B cell (primary cell): ENCODE results near the gene DRAXIN. TPM values are rescaled to one million over a fixed set of nuclear protein-coding genes. Genes with fewer than 3 reads are reported as not detected.

Source experiments
- ATAC-seq: fragments of 200-7000 bp; cut with Tn5 transposase; one replicate; pipeline ENCODE4 v1.10.0; 2021; ENCODE audit warnings: low read depth, mild to moderate bottlenecking, moderate number of reproducible peaks, moderate library complexity
- CTCF ChIA-PET: fragments of 350-600 bp; sonication (Branson Sonifier 250); formaldehyde crosslinking; loops from one replicate; lab custom pipeline; 2021; ENCODE audit warnings: antibody characterized with exemption, inconsistent platforms; lab: Charles Lee
- POLR2A ChIA-PET: fragments of 350-600 bp; sonication (Branson Sonifier 250); formaldehyde crosslinking; loops from one replicate; lab custom pipeline; 2021; ENCODE audit warnings: antibody characterized with exemption; lab: Charles Lee
- DNase-seq: peaks from one replicate; pipeline ENCODE4 v3.0.0; 2013
- H2AFZ ChIP-seq: 2 replicates; pipeline ENCODE4 v1.6.1; 2012; ENCODE audit warnings: mild to moderate bottlenecking, low read depth, low read length; ENCODE audit not compliant: insufficient read depth, poor library complexity, severe bottlenecking
- H3K27ac ChIP-seq, 2 donors: 1 replicate in 1 of 2; 2 replicates in 1 of 2; pipeline ENCODE4 v1.5.1; 2012 to 2013; ENCODE audit warnings: low read length in 2 of 2, mild to moderate bottlenecking in 2 of 2, moderate library complexity in 1 of 2
- H3K27me3 ChIP-seq, 4 experiments: fragments of 200-600 bp in 1 of 4; sonication (generic) in 1 of 4; replicated peaks in 1 of 4; 1 replicate in 2 of 4; 2 replicates in 2 of 4; pipeline versions ENCODE4 v1.6.1 to v1.7.0; 2013 to 2016; ENCODE audit warnings: low read length in 3 of 4, mild to moderate bottlenecking in 2 of 4, mixed read lengths in 1 of 4, moderate library complexity in 1 of 4; ENCODE audit not compliant: insufficient read depth in 4 of 4, control insufficient read depth in 3 of 4; ENCODE audit errors: control extremely low read depth in 1 of 4
- H3K36me3 ChIP-seq, 2 experiments: replicated peaks in 1 of 2; 1 replicate in 1 of 2; 2 replicates in 1 of 2; pipeline versions ENCODE4 v1.6.1 to v1.7.1; 2013; ENCODE audit warnings: low read length in 1 of 2; ENCODE audit not compliant: insufficient read depth in 2 of 2, control insufficient read depth in 1 of 2; ENCODE audit errors: control extremely low read depth in 1 of 2, extremely low read depth in 1 of 2
- H3K4me1 ChIP-seq, 2 donors: fragments of 200-600 bp in 1 of 2; sonication (generic) in 1 of 2; 1 replicate in 1 of 2; 2 replicates in 1 of 2; pipeline versions ENCODE4 v1.5.1 to v1.6.1; 2013 to 2017; ENCODE audit warnings: low read length in 2 of 2; ENCODE audit not compliant: control insufficient read depth in 2 of 2, insufficient read depth in 2 of 2
- H3K4me2 ChIP-seq: replicated peaks from 2 replicates; pipeline ENCODE3; 2012; ENCODE audit warnings: mild to moderate bottlenecking, low read depth, low read length; ENCODE audit not compliant: poor library complexity, severe bottlenecking
- H3K4me3 ChIP-seq, 5 experiments: fragments of 200-600 bp in 1 of 5; sonication (generic) in 1 of 5; 1 replicate in 3 of 5; 2 replicates in 2 of 5; pipeline versions ENCODE4 v1.5.1 to v1.7.0; 2011 to 2016; ENCODE audit warnings: low read length in 4 of 5, mild to moderate bottlenecking in 4 of 5, low read depth in 2 of 5, control low read depth in 1 of 5, moderate library complexity in 1 of 5; ENCODE audit not compliant: insufficient read depth in 1 of 5; ENCODE audit errors: control extremely low read depth in 1 of 5, extremely low read depth in 1 of 5
- H3K79me2 ChIP-seq: fragments of 200-600 bp; sonication (generic); one replicate; pipeline ENCODE4 v1.6.0; 2016; ENCODE audit warnings: low read length; ENCODE audit not compliant: control insufficient read depth, insufficient read depth
- H3K9ac ChIP-seq: fragments of 200-600 bp; sonication (generic); 2 replicates; pipeline ENCODE4 v1.6.1; 2017; ENCODE audit warnings: mild to moderate bottlenecking, low read length, moderate library complexity
- H3K9me3 ChIP-seq, 3 donors: one replicate each; pipeline versions ENCODE4 v1.6.1 to v1.7.1; 2013; ENCODE audit warnings: low read length in 2 of 3; ENCODE audit not compliant: control insufficient read depth in 2 of 3, insufficient read depth in 1 of 3; ENCODE audit errors: control extremely low read depth in 1 of 3
- H4K20me1 ChIP-seq: 2 replicates; pipeline ENCODE4 v1.6.0; 2012; ENCODE audit warnings: mild to moderate bottlenecking, low read length; ENCODE audit not compliant: insufficient read depth, control insufficient read depth, poor library complexity, severe bottlenecking
- H3K27ac Mint-ChIP-seq: one replicate; pipeline ENCODE4 v1.8.0; 2021; ENCODE audit warnings: mixed read lengths
- H3K27me3 Mint-ChIP-seq: one replicate; pipeline ENCODE4 v1.8.0; 2021; ENCODE audit warnings: mixed read lengths
- H3K4me1 Mint-ChIP-seq: one replicate; pipeline ENCODE4 v1.8.0; 2021; ENCODE audit warnings: mixed read lengths
- H3K4me3 Mint-ChIP-seq: one replicate; pipeline ENCODE4 v1.8.0; 2021; ENCODE audit warnings: mixed read lengths
- H3K9me3 Mint-ChIP-seq: one replicate; pipeline ENCODE4 v1.8.0; 2022; ENCODE audit warnings: mixed read lengths; ENCODE audit not compliant: insufficient read depth
- EZH2 ChIP-seq: IDR thresholded peaks from 2 replicates; pipeline ENCODE4 v1.6.1; 2012; ENCODE audit warnings: borderline replicate concordance, low read depth, mild to moderate bottlenecking, moderate library complexity, low read length; ENCODE audit not compliant: insufficient read depth, poor library complexity, severe bottlenecking
- WGBS: methylation state at CpG from one replicate; pipeline ENCODE4 v1.1.5; 2013; ENCODE audit warnings: missing lambda C conversion rate; ENCODE audit not compliant: insufficient coverage; 5-methylcytosine and 5-hydroxymethylcytosine counted together
- intact Hi-C: fragments of 100-400 bp; cut with micrococcal nuclease; formaldehyde crosslinking; loops from one replicate; pipeline ENCODE4 v1.10.0; 2022
- polyA plus RNA-seq: library from polyadenylated mRNA; depleted of rRNA; stranded (reverse); fragments of >200 nt; gene quantifications from 2 replicates; pipeline ENCODE4 v1.2.3, GENCODE V29; 2012
- total RNA-seq, 2 donors: library from RNA; stranded (reverse); fragments of 120-200 nt in 1 of 2; gene quantifications; 1 replicate in 1 of 2; 2 replicates in 1 of 2; pipeline versions ENCODE4 v1.2.3 to v1.2.4, GENCODE V29; 2013 to 2022
- TF ChIP-seq, protein P1 (sequence below): fragments of 200-600 bp; IDR thresholded peaks from one replicate; pipeline ENCODE4 v1.8.0; 2022; ENCODE audit warnings: antibody characterized with exemption, mild to moderate bottlenecking

The DRAXIN gene
- total and polyA plus RNA-seq, 2 donors (not counting 1 experiment from before 2014, with no cell fraction given), result 0.21 to 0.30 TPM

DNA sequence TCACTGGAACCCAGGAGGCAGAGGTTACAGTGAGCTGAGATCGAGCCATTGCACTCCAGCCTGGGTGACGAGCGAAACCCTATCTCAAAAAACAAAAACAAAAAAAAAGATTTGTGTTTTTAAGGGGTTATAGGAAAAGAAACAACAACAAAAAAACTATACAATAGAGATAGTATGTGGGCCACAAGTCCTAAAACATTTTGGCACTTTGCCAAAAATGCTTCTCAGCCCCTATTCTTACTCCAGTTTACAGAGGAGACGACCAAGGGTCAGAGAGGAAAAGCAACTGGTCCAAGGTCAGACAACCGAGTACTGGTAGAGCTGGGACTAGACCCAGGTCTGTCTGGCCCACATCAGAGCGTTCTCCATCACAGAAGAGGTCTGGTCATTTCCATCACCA, 33.9 kb upstream of the DRAXIN start:
- Histone ChIP-seq H3K36me3 (peaks cover 0 to 21% of the 10 kb centered on the region in 2 experiments), H3K9me3 (no peaks in the 10 kb centered on the region), H3K4me1 (peaks cover 8 to 16% of the 10 kb centered on the region in 2 donors), H3K79me2 (no peaks in the 10 kb centered on the region), H3K27me3 (no peaks in the 10 kb centered on the region), H3K4me3 (no peak overlapping the region), H3K27ac (no peak overlapping the region), H4K20me1 (peaks cover 11% of the 10 kb centered on the region), H3K9ac (no peak overlapping the region), H3K4me2 (no peak overlapping the region), H2AFZ (no peak overlapping the region)
- DNase-seq (no peak), ATAC-seq (no peak)
- CTCF ChIA-PET, result interaction anchor here (2.2 to 18.9 kb wide), 2 partner anchors 14 to 65 kb away, joined by 13 to 231 read pairs; no protein-coding TSS in a partner anchor
- Mint-ChIP-seq H3K27me3 (no peaks in the 10 kb centered on the region), H3K4me3 (no peak overlapping the region), H3K9me3 (no peaks in the 10 kb centered on the region), H3K4me1 (peaks cover 10% of the 10 kb centered on the region), H3K27ac (no peak overlapping the region)
- no peak for TF ChIP-seq EZH2
- TF ChIP-seq, protein P1, sequence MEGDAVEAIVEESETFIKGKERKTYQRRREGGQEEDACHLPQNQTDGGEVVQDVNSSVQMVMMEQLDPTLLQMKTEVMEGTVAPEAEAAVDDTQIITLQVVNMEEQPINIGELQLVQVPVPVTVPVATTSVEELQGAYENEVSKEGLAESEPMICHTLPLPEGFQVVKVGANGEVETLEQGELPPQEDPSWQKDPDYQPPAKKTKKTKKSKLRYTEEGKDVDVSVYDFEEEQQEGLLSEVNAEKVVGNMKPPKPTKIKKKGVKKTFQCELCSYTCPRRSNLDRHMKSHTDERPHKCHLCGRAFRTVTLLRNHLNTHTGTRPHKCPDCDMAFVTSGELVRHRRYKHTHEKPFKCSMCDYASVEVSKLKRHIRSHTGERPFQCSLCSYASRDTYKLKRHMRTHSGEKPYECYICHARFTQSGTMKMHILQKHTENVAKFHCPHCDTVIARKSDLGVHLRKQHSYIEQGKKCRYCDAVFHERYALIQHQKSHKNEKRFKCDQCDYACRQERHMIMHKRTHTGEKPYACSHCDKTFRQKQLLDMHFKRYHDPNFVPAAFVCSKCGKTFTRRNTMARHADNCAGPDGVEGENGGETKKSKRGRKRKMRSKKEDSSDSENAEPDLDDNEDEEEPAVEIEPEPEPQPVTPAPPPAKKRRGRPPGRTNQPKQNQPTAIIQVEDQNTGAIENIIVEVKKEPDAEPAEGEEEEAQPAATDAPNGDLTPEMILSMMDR, result no peak
- WGBS, result 93% methylated on average over 3 of the region's 6 CpGs
- intact Hi-C loops, result no loop called here
- POLR2A ChIA-PET, result no interaction called here

DNA sequence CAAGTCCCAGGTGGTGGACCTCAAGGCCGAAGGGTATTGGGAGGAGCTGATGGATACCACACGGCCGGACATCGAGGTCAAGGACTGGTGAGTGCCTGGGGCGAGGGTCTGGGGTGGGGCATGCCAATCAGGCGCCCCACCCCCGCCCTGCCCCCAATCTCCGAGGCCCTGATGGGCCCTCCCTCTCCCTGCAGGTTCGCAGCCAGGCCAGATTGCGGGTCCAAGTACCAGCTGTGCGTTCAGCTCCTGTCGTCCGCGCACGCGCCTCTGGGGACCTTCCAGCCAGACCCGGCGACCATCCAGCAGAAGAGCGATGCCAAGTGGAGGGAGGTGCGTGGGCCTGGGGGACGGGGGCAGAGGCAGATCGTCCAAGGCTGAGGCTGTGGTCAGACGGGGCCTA, 33.0 kb upstream of the DRAXIN start:
- Histone ChIP-seq H3K4me1 (peaks cover 8 to 16% of the 10 kb centered on the region in 2 donors), H2AFZ (no peak overlapping the region), H3K9me3 (no peaks in the 10 kb centered on the region), H3K79me2 (no peaks in the 10 kb centered on the region), H4K20me1 (peaks cover 11% of the 10 kb centered on the region), H3K4me2 (no peak overlapping the region), H3K36me3 (peaks cover 0 to 21% of the 10 kb centered on the region in 2 experiments), H3K27ac (no peak overlapping the region), H3K27me3 (no peaks in the 10 kb centered on the region), H3K9ac (no peak overlapping the region), H3K4me3 (no peak overlapping the region)
- DNase-seq, result no peak
- no peaks in the 10 kb centered on the region for H3K27me3 Mint-ChIP-seq
- no peak for ATAC-seq
- 98% methylated on average over 21 of the region's 23 CpGs for WGBS
- peaks cover 8% of the 10 kb centered on the region for H3K4me1 Mint-ChIP-seq
- ChIA-PET CTCF (interaction anchor here (2.0 to 18.9 kb wide), 2 partner anchors 14 to 64 kb away, joined by 5 to 231 read pairs; no protein-coding TSS in a partner anchor), POLR2A (interaction anchor here (0.6 kb wide), 1 partner anchor 371 kb away, joined by 6 read pairs; no protein-coding TSS in a partner anchor)
- H3K9me3 Mint-ChIP-seq, result no peaks in the 10 kb centered on the region
- no peak overlapping the region for H3K4me3 Mint-ChIP-seq
- TF ChIP-seq EZH2, result no peak
- TF ChIP-seq, protein P1, result no peak
- no peak overlapping the region for H3K27ac Mint-ChIP-seq
- intact Hi-C loops, result no loop called here
